Peyer's patch (tissue), 4 donors: ENCODE data around the gene OR6C6.

Experiments used
- CTCF ChIP-seq, 6 experiments: fragments of 450-650 bp in 4 of 6; fragments of 200-600 bp in 2 of 6; sonication (generic) in 1 of 6; IDR thresholded peaks; one replicate each; pipeline ENCODE4 v1.5.1; 2017 to 2019; ENCODE audit warnings: antibody characterized with exemption in 6 of 6, mild to moderate bottlenecking in 3 of 6, moderate library complexity in 1 of 6
- POLR2A ChIP-seq, 2 donors: fragments of 450-650 bp; IDR thresholded peaks; one replicate each; pipeline ENCODE4 v1.5.1; 2017; ENCODE audit warnings: antibody characterized with exemption in 2 of 2, mild to moderate bottlenecking in 2 of 2, moderate library complexity in 2 of 2

GRCh38 chr12:55256831-55257230 lies 39.5 kb downstream of the OR6C6 start:
- TF ChIP-seq POLR2A (IDR thresholded peaks at IDR 0.05) (no peak), CTCF (IDR thresholded peaks at IDR 0.05) (no peak)
